Esophagus muscularis mucosa (tissue), 3 donors: ENCODE measurements around the gene PDE6H.

Source experiments
- CTCF ChIP-seq, 3 experiments: fragments of 200-600 bp in 2 of 3; fragments of 450-650 bp in 1 of 3; sonication (generic) in 2 of 3; IDR thresholded peaks; one replicate each; pipeline ENCODE4 v1.5.1; 2017 to 2019; ENCODE audit warnings: antibody characterized with exemption in 3 of 3, mild to moderate bottlenecking in 2 of 3, moderate library complexity in 1 of 3
- POLR2AphosphoS5 ChIP-seq, 2 donors: sonication (generic); formaldehyde crosslinking; IDR thresholded peaks; one replicate each; pipeline ENCODE4 v1.6.1; 2017; ENCODE audit warnings: antibody characterized with exemption in 2 of 2

GRCh38 chr12:14930299-14930698 is 42.5 kb upstream of the PDE6H start:
- TF ChIP-seq POLR2AphosphoS5 (IDR thresholded peaks at IDR 0.05) (no peak), CTCF (IDR thresholded peaks at IDR 0.05) (peak; percentile 45 to 56 (median 47))
